ENCODE results near the gene PM20D2. TPM values are rescaled to one million over a fixed set of nuclear protein-coding genes. Genes with fewer than 3 reads are reported as not detected.

The PM20D2 gene
- total RNA-seq, 1 experiment from 2014 or later: 26.8 TPM

DNA sequence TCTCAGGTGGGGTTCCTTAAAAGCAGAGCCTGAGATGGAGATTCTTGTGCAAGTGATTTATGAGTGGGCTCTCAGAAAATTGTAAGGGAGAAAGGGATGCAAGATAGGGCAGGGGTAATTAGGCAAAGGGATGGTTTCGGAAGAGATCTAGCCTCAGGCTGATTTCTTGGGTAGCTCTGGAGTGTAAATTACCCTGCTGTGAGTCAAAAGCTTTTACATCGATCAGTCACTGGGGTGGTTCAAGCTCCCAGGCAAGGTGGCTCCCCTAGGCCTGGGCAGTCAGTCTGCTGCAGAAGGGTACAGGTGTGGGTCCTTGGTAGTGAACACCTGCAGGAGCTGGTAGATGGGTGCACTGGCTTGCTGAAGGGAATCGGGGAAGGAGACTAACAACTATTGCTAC, 11.1 kb upstream of the PM20D2 start:
- ChIA-PET POLR2A (no interaction called here), CTCF (no interaction called here)
- H3K36me3 Mint-ChIP-seq (ENCODE audit: insufficient read depth, unreplicated experiment): no peaks in the 10 kb centered on the region
- H3K27me3 Mint-ChIP-seq (ENCODE audit: insufficient read depth, unreplicated experiment): no peaks in the 10 kb centered on the region
- H3K4me3 Mint-ChIP-seq (ENCODE audit: unreplicated experiment): no peak overlapping the region
- DNase-seq: no peak
- intact Hi-C loops (cut with micrococcal nuclease; ENCODE audit: unreplicated experiment): no loop called here
- no peak for TF ChIP-seq CTCF (IDR thresholded peaks at IDR 0.05; ENCODE audit: insufficient read depth in 1 of 2, low read depth in 1 of 2, low read length in 1 of 2, severe bottlenecking in 1 of 2, unreplicated experiment in 1 of 2)
- H3K36me3 ChIP-seq (ENCODE audit: control insufficient read depth, insufficient read depth, low read length): peaks cover 1% of the 10 kb centered on the region; the same call in 1 of the 2 replicates
- no peak overlapping the region for H3K27ac Mint-ChIP-seq (ENCODE audit: unreplicated experiment)
- H3K9me3 ChIP-seq: 0 out of 2 replicates have a peak, but pooled peaks cover 4% of the 10 kb centered on the region
- H3K27me3 ChIP-seq (replicated peaks; ENCODE audit: control insufficient read depth, insufficient read depth, low read length): no peaks in the 10 kb centered on the region
- BruUV-seq (replicated peaks): no TSS peak
- H3K9me3 Mint-ChIP-seq (ENCODE audit: unreplicated experiment): peaks cover 6% of the 10 kb centered on the region
- H3K4me1 Mint-ChIP-seq (ENCODE audit: low read depth, unreplicated experiment): peaks cover 7% of the 10 kb centered on the region
- H3K4me3 ChIP-seq (ENCODE audit: low read depth, low read length): no peak overlapping the region
- peaks cover 13% of the 10 kb centered on the region for H3K4me1 ChIP-seq

DNA sequence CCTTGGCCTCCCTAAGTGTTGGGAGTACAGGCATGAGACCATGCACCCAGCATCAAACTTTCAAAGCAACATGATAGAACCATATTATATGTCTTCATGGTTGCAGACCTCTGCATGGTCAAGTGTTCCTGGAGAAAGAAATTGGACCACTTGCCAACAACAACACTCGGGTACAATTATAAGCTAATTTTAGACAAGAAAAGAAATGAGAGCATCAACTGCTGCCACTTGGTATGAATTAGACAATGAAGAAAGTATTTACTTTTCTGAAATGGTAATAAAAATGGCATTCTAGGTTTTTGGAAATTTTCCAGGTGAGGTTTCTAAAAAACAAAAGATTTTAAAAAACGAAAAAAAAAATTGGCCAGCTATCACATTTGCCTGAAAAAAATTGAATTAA, 7.7 kb upstream of the PM20D2 start:
- no peaks in the 10 kb centered on the region for H3K27me3 Mint-ChIP-seq (ENCODE audit: insufficient read depth, unreplicated experiment)
- H3K4me3 ChIP-seq (ENCODE audit: low read depth, low read length): no peak overlapping the region
- no peak for DNase-seq
- peaks cover 1% of the 10 kb centered on the region; the same call in 1 of the 2 replicates for H3K36me3 ChIP-seq (ENCODE audit: control insufficient read depth, insufficient read depth, low read length)
- no peak for TF ChIP-seq CTCF (IDR thresholded peaks at IDR 0.05; ENCODE audit: insufficient read depth in 1 of 2, low read depth in 1 of 2, low read length in 1 of 2, severe bottlenecking in 1 of 2, unreplicated experiment in 1 of 2)
- H3K27me3 ChIP-seq (replicated peaks; ENCODE audit: control insufficient read depth, insufficient read depth, low read length): no peaks in the 10 kb centered on the region
- H3K4me1 ChIP-seq: peaks cover 28% of the 10 kb centered on the region
- no peak overlapping the region for H3K4me3 Mint-ChIP-seq (ENCODE audit: unreplicated experiment)
- peaks cover 6% of the 10 kb centered on the region for H3K9me3 Mint-ChIP-seq (ENCODE audit: unreplicated experiment)
- BruUV-seq (replicated peaks): no TSS peak
- peaks cover 28% of the 10 kb centered on the region for H3K4me1 Mint-ChIP-seq (ENCODE audit: low read depth, unreplicated experiment)
- ChIA-PET POLR2A (no interaction called here), CTCF (no interaction called here)
- 0 out of 2 replicates have a peak, but pooled peaks cover 4% of the 10 kb centered on the region for H3K9me3 ChIP-seq
- H3K36me3 Mint-ChIP-seq (ENCODE audit: insufficient read depth, unreplicated experiment): no peaks in the 10 kb centered on the region
- intact Hi-C loops (cut with micrococcal nuclease; ENCODE audit: unreplicated experiment): no loop called here
- no peak overlapping the region for H3K27ac Mint-ChIP-seq (ENCODE audit: unreplicated experiment)

DNA sequence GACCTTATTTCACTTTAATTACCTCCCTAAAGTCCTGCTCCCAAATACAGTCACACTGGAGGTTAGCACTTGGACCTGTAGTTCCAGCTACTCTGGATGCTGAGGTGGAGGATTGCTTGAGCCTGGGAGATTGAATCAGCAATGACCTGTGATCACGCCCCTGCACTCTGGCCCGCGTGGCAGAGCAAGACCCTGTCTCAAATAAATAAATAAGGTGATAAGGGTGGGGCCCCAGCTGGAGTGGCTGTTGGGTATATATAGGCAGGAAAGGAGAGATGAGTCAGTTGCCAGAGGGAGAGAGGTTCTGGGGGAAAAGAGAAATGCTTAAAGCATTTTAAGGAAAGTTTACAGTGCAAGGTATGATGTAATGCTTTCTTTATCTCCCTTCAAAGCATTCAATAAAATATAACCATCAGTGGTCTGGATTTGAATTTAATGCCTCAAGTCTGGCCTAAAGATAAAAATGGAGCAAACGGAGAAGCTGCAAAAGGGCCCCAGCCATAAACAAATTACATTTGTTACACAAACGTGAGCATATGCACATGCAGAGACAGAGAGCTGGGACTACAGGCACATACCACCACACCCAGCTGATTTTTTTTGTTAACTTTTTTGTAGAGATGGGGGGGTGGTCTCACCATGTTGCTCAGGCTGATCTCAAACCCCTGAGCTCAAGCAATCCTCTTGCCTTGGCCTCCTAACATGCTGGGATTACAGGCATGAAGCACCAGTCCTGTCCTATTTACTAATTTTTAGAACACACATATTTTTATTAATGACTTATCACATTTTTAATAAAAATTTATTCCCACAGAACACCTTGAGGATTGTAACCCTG, 6.1 kb upstream of the PM20D2 start:
- TSS peak; percentile 65 for BruUV-seq (replicated peaks)
- H3K4me1 ChIP-seq: peaks cover 28% of the 10 kb centered on the region
- TF ChIP-seq CTCF (IDR thresholded peaks at IDR 0.05; ENCODE audit: insufficient read depth in 1 of 2, low read depth in 1 of 2, low read length in 1 of 2, severe bottlenecking in 1 of 2, unreplicated experiment in 1 of 2): no peak
- peak; percentile 45 to 62 for DNase-seq
- H3K27me3 ChIP-seq (replicated peaks; ENCODE audit: control insufficient read depth, insufficient read depth, low read length): no peaks in the 10 kb centered on the region
- peak overlapping the region; percentile 48 for H3K4me3 Mint-ChIP-seq (ENCODE audit: unreplicated experiment)
- no peaks in the 10 kb centered on the region for H3K27me3 Mint-ChIP-seq (ENCODE audit: insufficient read depth, unreplicated experiment)
- CTCF ChIA-PET: interaction anchor here (0.6 to 1.2 kb wide), 3 partner anchors 23 to 157 kb away, joined by 3 to 4 read pairs (median 3); no protein-coding TSS in a partner anchor
- intact Hi-C loops (cut with micrococcal nuclease; ENCODE audit: unreplicated experiment): loop anchor here (2.0 kb wide), 2 partner anchors 17 to 59 kb away; partner anchors contain the start of gene PNRC1
- no peak overlapping the region for H3K4me3 ChIP-seq (ENCODE audit: low read depth, low read length)
- H3K9me3 ChIP-seq: no peaks in the 10 kb centered on the region
- POLR2A ChIA-PET: interaction anchor here (1.4 kb wide), 1 partner anchor 59 kb away, joined by 5 read pairs; the partner anchor contains the start of gene PNRC1
- H3K4me1 Mint-ChIP-seq (ENCODE audit: low read depth, unreplicated experiment): peaks cover 33% of the 10 kb centered on the region
- H3K36me3 ChIP-seq (ENCODE audit: control insufficient read depth, insufficient read depth, low read length): no peaks in the 10 kb centered on the region
- H3K27ac Mint-ChIP-seq (ENCODE audit: unreplicated experiment): peak overlapping the region; percentile 77
- no peaks in the 10 kb centered on the region for H3K36me3 Mint-ChIP-seq (ENCODE audit: insufficient read depth, unreplicated experiment)
- H3K9me3 Mint-ChIP-seq (ENCODE audit: unreplicated experiment): no peaks in the 10 kb centered on the region
